Measurements from ENCODE around the gene ATP10D.
A peak's percentile ranks its signal among the peaks of the same experiment; 100 is the strongest.

The ATP10D gene

DNA sequence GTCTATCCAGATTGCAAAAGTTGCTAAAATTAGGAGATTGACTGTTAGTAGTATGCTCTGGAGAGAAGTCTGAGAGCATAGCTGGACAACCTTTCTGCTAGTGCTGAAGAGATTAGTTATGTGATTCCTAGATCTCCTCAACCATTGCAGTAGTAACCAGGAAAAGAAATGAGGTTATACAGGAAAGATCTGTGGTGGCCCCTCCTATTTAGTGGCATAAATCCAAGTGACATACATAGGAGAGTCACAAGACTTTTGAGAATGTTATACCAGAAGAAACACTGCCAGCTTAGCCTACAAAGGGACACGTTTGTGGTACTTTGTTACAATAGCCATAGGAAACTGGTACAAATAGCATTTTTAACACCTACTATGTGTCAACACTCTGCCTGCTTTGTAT is 105.2 kb downstream of the ATP10D start:
- no peak for DNase-seq (ENCODE audit: low read depth, low spot score)

DNA sequence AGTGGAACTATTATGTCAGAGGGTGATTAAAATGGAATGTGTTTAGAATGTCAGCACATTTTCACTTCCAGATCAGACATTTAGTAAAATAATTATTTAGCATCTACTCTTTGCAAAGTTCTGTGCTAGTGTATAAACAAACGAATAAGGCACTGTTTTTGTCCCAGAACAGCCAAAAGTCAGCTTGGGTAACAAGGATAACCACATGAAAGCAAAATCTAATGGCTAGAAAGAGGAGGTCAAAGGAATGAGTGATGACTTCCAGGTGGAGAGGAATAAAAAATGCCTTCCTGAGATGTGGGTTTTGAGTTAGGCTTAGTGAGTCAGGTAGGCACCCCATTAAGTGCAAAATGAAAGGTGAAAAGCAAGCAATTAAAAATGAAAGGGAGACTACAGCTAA is 112.6 kb downstream of the ATP10D start:
- peak; percentile 8 for DNase-seq (ENCODE audit: low read depth, low spot score)

DNA sequence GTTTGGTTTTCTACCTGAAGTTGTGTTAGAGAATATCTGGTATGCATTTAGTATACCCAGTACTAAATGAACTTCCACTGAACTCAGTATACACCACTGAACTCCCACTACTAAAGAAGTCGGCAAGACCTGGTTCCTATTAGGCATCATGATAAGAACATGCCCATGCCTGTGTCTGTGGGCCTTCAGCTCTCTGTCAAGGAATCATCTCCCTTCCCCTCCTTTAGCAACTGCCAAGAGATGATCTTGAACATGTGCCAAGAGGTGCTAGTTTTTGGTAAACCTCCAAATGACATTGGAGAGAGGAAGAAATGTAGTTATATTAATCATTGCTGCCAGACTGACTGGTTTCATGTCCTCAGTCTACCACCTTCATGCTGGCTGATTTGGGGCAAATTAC is 113.2 kb downstream of the ATP10D start:
- DNase-seq (ENCODE audit: low read depth, low spot score), result no peak

DNA sequence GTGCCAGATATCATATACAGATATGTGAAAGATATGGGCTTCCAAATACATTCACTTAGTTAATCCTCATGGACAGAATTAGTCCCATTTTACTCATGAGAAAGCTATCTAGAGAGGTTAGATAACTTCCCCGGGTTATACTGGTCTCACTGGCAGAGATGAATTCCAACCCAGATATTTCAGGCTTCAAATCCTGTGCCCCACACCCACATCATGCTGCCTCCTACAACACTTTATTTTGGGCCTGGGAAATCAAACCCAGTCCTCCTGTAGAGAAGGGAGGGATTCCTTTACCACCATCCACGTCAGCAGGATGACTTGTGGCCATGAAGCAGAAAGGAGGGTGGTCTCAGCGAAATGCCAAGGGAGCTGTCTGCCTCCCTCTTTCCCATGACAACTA is 113.8 kb downstream of the ATP10D start:
- DNase-seq (ENCODE audit: low read depth, low spot score), result no peak

DNA sequence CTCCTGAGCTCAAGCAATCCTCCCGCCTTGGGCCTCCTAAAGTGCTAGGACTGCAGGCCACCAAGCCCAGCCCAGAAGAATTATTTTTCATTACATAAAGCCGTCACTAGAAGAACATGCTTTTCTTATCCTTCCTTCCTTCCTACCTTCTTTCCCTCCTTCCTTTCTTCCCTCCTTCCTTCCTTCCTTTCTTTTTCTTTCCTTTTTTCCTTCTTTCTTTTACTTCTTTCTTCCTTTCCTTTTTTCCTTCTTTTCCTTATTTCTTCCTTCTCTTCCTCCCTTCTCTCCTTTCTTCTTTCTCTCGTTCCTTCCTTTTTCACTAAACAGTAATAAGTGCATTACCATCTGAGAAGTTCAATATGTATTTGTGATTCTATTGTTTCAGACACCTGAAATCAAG is 121.4 kb downstream of the ATP10D start:
- DNase-seq (ENCODE audit: low read depth, low spot score), result no peak

DNA sequence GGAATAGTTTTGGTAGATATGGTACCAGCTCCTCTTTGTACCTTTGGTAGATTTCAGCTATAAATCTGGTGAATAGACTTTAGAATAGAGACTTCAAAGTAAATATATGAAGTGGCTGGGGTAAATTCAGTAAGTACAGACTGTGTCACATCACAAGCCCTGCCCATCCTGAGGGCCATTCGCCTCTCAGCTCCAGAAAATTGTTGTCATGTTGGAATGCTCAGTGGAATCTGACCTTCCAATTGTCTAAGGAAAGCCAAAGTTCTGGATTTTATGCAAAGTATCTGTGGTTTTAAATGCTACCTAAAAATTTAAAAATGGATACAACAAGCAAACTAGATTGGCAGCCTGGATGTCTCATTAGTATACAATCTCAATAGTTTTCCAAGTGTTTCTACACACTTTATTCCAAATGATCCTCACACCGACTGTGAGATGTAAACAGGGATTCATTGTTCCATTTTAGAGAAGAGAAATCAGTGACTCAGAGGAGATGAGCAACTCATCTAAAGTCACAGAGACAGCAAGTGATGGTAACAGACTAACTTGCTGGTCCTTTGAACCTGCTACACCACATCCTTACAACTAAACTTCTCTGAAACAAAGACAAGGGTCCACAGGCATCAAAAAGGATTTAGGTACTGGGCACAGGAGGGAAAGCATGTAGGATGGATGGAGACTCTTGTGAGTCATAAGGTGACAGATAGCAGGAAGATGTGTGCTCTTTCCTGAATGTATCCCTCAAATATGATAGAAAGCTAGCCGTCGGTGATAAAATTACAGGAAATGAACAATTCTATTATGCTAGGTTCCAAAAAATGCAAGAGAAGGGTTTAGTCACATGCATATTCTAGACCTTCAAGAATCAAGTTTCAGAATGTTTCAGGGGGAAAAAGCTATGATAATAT is 127.3 kb downstream of the ATP10D start:
- peak; percentile 5 for DNase-seq (ENCODE audit: low read depth, low spot score)

DNA sequence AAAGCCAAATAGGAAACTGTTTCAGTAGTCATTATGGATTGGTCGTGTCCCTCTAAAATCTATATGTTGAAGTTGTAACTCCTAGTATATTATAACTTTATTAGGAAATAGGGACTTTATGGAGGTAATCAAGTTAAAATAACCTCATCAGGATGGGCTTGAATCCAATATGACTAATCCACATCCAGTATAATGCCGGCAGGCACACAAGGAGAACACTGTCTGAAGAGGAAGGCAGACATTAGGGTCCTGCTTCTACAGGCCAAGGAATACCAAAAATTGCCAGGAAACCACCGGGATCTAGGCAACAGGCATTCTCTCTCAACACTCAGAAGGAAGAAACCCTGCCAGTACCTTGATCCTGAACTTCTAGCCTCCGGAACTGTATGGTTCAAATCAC is 130.3 kb downstream of the ATP10D start:
- peak; percentile 39 for DNase-seq (ENCODE audit: low read depth, low spot score)

DNA sequence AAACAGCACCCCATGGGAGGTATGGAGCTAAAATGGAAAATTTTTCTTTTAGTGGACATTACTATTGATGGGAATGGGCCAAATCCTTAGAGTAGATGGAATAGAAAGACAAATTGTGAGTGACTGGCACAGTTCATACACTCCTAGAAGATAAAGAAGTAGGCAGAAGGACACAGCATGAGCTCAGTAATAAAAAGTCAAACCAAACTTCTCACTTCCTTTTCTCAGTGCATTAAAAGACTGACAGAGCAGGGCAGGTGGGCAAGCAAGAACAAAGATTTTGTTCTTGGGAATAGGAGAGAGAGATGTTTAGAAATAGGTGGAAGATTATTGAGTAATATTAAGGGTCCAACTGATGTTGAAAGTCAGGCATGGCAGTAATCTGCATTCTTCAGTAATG is 132.5 kb downstream of the ATP10D start:
- DNase-seq (ENCODE audit: low read depth, low spot score), result no peak

DNA sequence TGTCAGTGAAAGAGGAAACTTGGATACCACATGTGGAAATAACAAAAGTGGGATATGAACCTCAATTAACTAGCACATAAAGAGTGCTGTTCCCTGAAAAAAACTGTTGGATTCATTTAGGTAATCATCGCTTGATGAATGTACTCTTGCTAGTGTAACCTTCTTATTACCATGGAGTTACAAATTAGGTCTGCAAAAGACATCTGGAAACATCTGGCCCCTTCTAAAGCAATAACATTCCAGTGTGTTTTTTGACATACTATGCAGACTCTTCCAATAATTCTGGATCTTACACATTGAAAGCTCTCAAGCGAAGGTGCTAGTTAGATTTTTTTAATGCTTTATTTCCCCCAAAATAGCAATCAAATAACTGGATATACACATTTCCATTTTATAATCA is 134.6 kb downstream of the ATP10D start:
- DNase-seq (ENCODE audit: low read depth, low spot score), result no peak

DNA sequence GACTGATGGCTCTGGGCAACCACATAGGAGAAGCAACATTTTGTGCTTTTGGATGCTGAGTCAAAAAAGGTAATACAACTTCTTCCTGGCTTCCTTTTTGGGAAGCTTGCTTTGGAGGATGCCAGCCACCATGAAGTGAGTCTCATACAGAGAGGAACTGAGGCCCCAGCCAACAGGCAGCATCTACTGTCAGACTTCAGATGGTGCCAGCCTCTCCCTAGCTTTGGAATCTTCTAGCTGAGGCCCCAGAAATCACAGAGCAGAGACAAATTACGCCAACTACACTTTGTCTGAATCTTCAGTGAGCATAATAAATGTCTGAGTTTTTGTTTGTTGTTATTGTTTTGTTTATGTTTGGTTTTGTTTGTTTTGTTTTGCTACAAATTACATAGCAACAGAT is 136.1 kb downstream of the ATP10D start:
- DNase-seq (ENCODE audit: low read depth, low spot score), result no peak

DNA sequence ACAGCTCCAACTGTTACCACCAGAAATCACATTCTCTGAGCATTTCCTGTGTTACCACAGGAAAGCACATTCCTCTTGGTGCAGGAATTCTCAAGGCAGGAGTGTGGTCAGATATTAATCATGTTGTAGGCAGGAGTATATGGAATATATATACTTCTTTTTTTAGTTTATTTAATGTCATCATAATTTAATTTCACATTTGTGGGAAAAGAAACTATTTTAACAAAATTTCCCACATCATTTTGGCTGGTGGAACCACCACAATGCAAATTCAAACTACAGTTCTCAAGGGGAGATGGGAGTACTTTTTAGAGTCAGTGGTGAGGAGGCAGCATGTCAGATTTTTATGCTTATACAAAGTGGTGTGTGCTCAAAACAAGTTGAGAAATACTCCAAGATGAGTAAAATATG is 139.0 kb downstream of the ATP10D start:
- peak; percentile 57 for DNase-seq (ENCODE audit: low read depth, low spot score)

DNA sequence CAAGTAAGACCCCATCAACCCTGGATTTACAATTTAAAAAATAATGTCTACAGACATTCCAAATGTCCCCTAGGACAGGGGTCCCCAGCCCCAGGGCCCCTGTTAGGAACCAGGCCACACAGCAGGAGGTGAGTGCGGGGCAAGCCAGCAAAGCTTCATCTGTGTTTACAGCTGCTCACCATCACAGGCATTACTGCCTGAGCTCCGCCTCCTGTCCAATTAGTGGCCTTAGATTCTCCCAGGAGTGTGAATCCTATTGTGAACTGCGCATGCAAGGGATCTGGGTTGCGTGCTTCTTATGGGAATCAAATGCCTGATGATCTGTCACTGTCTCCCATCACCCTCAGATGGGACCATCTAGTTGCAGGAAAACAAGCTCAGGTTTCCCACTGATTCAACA is 146.1 kb downstream of the ATP10D start:
- DNase-seq (ENCODE audit: low read depth, low spot score), result no peak

DNA sequence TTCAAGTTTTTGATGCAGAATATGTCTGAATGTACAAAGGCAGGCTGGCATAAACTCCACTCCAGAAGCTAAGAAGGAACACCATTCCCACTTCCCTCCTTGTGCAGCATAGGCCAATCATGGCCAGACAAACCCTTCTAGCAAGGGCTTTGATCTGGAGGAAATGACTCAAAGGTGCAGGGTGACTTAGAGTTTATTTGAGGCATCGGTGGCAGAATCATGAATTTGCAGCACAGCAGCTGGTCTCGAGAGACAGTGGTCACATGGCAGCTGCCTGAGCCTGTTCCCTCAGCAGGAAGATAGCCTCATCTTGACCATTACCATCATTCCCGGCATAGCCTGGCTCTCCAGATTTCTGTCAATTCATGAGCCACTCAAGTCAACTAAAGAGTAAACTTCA is 154.5 kb downstream of the ATP10D start:
- DNase-seq (ENCODE audit: low read depth, low spot score), result no peak

DNA sequence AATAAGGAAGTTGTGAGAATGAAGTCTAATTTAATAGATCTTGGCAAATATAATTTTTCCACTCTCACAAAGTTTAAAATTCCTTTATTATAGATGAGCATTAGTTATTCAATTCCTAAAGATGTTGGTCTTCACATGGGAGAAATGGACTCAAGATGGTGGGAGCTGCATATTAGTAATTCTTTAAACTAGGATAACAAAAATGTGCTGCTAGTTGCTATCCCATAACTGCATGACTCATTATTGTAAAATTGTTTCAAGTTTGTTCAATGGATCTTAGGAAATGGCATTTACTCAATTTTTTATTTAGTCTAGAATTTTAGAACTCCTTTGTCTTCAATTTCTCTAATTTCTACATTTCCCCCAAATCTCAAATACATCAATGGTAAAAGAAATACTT is 155.8 kb downstream of the ATP10D start:
- DNase-seq (ENCODE audit: low read depth, low spot score), result no peak

DNA sequence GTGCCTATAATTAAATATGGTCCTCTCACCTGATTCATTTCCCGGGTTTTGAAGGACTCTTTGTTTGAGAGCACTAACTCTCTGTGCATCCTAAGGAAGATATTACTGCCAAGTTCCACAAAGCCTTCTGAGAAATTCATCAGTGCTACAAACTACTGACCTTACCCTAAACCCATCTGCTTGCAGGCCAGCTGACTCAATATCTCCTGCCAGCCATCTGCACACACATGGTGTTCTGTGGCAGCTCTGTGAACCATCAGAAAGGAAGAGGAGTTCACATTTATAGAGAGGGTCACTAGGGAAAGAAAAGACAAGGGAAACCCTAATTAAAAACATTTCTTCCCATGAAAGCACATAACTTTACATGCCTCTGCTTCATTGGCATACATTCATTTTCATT is 156.7 kb downstream of the ATP10D start:
- DNase-seq (ENCODE audit: low read depth, low spot score), result no peak

DNA sequence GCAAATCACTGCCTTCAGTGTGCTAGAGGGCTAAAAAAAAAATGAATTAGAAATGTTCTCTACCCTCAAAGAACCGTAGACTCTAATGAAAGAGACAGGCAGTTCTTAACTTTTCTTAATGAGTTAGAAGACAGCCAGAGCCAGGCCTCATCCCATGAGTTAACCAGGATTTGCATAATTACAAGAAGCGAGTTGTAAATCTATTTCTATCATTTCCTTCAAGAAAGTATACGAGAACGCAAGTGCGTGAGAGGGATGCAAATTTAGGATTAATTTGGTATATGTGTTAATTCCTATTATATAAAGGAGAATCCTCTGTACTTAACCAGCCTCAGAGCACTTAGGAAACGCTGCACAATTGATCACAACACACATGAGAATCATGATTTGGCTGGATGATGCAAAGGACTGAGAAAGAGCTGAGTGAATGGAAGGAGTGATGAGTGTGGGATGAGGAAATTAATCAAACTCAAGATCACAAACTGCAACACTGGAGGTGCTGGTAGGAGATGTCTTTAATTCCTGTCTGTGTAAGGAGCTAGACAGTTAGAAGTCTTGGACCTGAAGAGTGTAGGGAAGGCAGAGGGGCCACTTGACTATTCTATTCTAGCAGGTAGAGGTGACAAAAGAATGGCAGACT is 157.2 kb downstream of the ATP10D start:
- no peak for DNase-seq (ENCODE audit: low read depth, low spot score)

Measured in astrocyte of the hippocampus (primary cell).